ENCODE data around the gene FOXC1.

Gene FOXC1

GRCh38 chr6:1645466-1646185 lies 35.9 kb downstream of the FOXC1 start:
- DNase-seq: no peak

- no peak for DNase-seq
These were observed 41.6 kb downstream of the FOXC1 start for GRCh38 chr6:1651362-1651761.

GRCh38 chr6:1652842-1653241 lies 43.1 kb downstream of the FOXC1 start:
- no peak for DNase-seq

GRCh38 chr6:1654054-1654453 lies 44.3 kb downstream of the FOXC1 start:
- DNase-seq: no peak

- DNase-seq: no peak
These were observed 47.5 kb downstream of the FOXC1 start for GRCh38 chr6:1657116-1657770.

GRCh38 chr6:1657771-1658165 lies 48.1 kb downstream of the FOXC1 start:
- no peak for DNase-seq

GRCh38 chr6:1658212-1659005 lies 48.7 kb downstream of the FOXC1 start:
- DNase-seq: no peak

- no peak for DNase-seq
These were observed 50.1 kb downstream of the FOXC1 start for GRCh38 chr6:1659816-1660215.

GRCh38 chr6:1662534-1662933 lies 52.8 kb downstream of the FOXC1 start:
- no peak for DNase-seq
